ENCODE results near the gene TOR4A.
A peak's percentile ranks its signal among the peaks of the same experiment; 100 is the strongest.

TOR4A gene

GRCh38 chr9:137307255-137308056 is 29.9 kb downstream of the TOR4A start:
- DNase-seq: peak in 1 of 2 experiments; percentile 20

DNA sequence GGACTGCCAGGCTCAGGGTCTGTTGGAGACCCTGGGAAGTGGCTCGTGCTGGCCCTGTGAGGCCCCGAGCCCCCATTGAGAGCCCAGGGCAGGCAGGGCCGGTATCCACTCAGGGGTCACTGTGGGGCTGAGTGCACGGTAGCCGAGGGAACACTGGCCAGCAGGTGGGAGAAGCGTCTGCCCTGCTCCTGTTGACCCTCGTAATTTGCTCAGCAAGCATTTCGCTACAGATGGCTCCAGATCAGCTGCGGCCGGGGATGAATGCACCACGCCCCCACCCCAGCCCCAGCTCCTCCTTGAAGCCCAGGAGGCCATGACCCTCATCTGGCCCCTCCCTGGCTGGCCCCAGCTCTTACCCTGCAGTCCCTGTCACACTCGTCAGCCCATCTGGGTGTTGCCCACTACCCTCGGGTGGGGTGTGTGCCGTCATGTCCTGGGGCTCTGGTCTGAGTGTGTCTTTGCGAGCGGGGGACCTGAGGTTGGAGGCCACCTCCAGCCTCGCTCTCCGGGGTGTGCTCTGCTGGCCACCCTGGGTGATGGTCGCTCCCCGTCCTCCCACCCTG is 30.6 kb downstream of the TOR4A start:
- DNase-seq: no peak

- DNase-seq: no peak
Observed at GRCh38 chr9:137309368-137310188, 32.1 kb downstream of the TOR4A start.

- peak in 1 of 2 experiments; percentile 49 for DNase-seq
Observed at GRCh38 chr9:137310189-137311052, 32.9 kb downstream of the TOR4A start.

DNA sequence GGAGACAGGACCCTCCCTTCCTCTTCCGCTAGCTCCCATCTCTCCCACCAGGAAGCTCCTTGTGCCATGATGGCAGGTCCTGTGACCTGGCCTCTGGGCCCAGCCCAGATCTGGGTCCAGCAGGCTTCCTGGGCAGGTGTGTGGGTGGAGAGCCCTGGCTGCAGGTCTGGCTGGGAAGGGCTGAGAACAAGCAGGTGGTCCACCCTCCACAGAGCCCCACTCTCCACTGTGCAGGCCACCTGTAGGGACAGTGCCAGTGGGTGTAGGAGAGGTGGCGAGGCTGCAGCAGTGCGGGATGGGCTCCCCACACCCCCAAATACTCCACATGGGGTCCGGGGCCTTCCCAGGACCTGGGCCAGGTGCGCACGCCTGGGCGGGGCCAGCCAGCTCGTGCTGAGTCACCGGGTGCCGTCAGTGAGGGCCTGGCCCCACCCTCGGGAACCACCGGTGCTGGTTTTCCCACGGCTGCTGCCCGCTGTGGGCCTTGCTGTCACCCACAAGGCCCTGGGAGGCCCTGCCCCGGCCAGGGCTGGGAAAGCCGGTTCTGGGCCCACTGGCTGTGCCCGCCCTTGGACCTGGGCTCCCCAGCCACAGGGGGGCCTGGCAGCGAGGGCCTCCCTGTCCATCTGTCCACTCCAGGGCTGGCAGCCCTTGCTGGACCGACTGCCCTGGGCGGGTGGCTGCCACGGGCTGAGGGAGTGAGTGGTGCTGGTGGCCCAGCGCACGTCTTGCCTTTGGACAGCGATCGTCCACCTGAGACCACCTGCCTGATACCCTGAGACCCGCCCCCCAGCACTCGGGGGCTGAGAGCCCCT is 33.9 kb downstream of the TOR4A start:
- peak in 1 of 2 experiments; percentile 34 for DNase-seq

DNA sequence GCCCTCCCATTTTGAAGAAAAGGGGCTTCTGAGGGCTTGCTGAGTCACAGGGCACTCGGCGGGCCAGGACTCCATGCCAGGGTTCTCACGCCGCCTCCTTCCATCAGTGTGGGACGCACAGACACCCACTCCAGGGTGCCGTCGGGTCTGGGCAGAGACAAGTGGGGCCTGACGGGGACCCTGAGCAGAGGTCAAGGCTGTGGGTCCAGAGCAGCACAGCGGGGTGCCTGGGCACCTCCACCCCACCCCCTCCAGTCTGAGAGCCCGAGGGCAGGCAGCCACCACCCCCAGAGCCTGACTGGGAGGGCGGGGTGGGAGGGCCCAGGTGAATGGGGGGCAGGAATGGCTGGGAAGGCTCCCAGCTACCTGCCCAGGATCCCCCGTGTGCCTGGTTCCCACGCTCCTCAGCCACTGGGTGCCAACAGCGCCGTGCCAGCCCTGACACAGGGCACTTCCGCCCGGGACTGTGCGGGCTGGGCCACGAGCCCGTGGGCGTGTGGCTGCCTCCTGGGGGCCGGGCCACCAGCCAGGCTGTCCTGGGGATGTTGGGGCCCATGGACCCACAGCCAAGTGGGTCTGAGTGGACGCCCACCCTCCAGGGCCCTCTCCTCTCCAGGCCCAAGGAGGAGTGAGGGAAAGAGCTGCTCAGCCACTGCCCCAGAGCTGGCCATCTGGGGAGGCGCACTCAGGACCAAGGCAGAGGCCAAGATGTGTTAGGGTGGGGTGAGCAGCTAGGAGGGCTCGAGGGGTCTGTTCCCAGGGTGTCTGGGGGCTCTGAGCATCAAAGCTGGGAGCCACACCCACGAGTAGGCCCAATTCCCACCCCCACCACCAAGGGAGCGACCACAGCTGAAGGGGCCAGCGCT is 34.7 kb downstream of the TOR4A start:
- DNase-seq: no peak

GRCh38 chr9:137312852-137313325 is 35.4 kb downstream of the TOR4A start:
- DNase-seq: no peak

GRCh38 chr9:137313326-137313936 is 35.9 kb downstream of the TOR4A start:
- no peak for DNase-seq

DNA sequence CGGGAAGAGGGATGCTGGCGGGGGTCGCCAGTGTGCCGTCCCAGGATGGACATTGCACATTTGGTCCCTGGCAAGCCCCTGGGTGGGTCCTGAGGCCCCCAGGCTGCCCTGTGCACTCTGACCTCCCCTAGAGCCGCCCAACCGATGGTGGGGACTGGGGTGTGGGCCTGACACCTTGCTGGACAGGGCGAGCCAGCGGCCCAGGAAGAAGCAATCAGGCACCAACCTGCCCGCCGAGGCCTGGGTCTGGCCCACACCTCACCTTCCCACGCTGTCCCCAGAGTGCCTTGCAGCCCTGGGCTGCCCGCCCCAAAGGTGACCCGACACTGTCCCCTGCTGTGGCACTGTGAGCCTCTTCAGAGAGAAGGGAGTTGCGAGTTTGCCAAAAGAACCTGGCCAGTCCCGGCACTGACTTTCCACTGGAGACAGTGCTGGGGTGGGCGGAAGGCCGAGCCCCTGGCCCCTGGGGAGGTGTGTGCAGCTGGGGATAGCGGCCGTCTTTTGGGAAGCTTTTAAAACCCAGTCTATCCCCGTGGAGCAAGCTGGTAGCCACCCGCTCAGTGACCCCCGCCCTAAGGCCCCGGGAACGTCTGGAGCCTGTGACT is 36.5 kb downstream of the TOR4A start:
- no peak for DNase-seq

GRCh38 chr9:137314561-137315560 is 37.3 kb downstream of the TOR4A start:
- DNase-seq: no peak

DNA sequence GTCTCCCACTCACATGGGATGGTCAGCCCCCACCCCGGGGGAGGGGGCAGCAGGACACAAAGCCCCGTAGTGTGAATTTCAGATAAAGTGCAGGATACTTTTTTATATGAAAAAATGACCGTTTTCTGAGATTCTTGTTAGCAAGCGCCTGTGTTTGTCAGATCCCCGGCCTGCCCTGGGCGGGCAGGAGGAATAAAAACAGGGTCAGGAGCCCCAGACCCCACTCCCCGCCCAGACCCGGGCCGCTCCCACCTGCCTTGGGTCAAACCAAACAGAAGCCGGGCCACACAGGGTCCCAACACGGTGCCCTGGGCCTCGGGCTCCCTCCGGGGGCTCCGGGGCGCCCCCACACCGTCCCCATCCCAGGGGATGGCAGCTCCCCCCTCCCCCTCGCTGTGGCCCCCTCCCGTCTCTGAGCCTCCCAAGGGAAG is 38.1 kb downstream of the TOR4A start:
- DNase-seq: no peak

GRCh38 chr9:137316012-137316981 is 38.8 kb downstream of the TOR4A start:
- peak in 1 of 2 experiments; percentile 66 for DNase-seq

DNA sequence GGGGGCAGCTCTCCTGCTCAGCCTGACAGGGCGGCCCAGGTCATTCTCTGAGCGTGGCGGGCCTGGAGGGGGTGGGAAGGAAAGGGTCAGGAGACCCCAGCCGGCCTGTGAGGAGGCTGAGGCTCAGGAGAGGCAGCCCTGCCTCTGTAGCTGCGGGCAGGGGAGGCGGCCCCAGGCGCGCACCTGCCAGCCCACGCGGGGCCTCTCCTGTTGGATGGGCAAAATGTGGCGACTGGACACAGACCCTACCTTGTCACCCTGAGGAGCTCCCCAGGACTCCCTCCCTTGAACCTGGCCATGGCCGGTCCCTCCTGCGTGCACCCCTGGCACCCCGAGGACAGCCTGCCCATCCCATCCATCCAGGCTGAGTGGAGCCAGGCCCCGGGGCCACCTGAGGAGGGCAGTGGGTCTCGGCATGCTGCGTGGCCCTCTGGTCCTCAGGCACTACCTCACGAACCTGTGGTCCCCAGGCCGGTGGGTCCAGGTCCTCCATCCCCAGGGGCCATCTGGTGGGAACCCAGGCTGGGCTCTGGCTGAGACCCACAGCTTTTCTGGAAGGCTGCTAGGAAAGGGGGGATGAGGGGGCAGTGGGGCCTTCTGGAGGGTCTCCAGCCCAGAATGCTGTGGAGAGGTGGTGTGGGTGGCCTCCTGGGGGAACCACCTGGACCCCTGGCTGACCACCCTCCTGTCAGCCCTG is 39.6 kb downstream of the TOR4A start:
- DNase-seq: no peak

- DNase-seq: no peak
Observed at GRCh38 chr9:137317718-137318511, 40.4 kb downstream of the TOR4A start.

- DNase-seq: no peak
Observed at GRCh38 chr9:137318602-137319001, 41.1 kb downstream of the TOR4A start.
